ENCODE results near the gene ABHD1.

The ABHD1 gene

DNA sequence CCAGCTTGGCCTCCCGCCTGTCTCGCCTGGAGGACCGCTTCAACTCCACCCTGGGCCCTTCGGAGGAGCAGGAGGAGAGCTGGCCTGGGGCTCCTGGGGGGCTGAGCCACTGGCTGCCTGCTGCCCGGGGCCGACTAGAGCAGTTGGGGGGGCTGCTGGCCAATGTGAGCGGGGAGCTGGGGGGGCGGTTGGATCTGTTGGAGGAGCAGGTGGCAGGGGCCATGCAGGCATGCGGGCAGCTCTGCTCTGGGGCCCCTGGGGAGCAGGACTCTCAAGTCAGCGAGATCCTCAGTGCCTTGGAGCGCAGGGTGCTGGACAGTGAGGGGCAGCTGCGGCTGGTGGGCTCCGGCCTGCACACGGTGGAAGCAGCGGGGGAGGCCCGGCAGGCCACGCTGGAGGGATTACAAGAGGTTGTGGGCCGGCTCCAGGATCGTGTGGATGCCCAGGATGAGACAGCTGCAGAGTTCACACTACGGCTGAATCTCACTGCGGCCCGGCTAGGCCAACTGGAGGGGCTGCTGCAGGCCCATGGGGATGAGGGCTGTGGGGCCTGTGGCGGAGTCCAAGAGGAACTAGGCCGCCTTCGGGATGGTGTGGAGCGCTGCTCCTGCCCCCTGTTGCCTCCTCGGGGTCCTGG, 40.7 kb upstream of the ABHD1 start:
- Histone ChIP-seq H3K4me1 (ENCODE audit: insufficient read depth, low read length) (peaks cover 67% of the 10 kb centered on the region), H3K36me3 (ENCODE audit: insufficient read depth, low read length) (peaks cover 17% of the 10 kb centered on the region), H3K9ac (ENCODE audit: low read length) (no peak overlapping the region), H3K27ac (ENCODE audit: low read depth, low read length) (no peak overlapping the region), H3K27me3 (ENCODE audit: control insufficient read depth in 1 of 2, insufficient read depth in 2 of 2, low read length in 2 of 2) (no peaks in the 10 kb centered on the region), H3K4me3 (ENCODE audit: low read depth in 1 of 2, low read length in 2 of 2) (no peak overlapping the region), H3K9me3 (ENCODE audit: low read length) (no peaks in the 10 kb centered on the region)

DNA sequence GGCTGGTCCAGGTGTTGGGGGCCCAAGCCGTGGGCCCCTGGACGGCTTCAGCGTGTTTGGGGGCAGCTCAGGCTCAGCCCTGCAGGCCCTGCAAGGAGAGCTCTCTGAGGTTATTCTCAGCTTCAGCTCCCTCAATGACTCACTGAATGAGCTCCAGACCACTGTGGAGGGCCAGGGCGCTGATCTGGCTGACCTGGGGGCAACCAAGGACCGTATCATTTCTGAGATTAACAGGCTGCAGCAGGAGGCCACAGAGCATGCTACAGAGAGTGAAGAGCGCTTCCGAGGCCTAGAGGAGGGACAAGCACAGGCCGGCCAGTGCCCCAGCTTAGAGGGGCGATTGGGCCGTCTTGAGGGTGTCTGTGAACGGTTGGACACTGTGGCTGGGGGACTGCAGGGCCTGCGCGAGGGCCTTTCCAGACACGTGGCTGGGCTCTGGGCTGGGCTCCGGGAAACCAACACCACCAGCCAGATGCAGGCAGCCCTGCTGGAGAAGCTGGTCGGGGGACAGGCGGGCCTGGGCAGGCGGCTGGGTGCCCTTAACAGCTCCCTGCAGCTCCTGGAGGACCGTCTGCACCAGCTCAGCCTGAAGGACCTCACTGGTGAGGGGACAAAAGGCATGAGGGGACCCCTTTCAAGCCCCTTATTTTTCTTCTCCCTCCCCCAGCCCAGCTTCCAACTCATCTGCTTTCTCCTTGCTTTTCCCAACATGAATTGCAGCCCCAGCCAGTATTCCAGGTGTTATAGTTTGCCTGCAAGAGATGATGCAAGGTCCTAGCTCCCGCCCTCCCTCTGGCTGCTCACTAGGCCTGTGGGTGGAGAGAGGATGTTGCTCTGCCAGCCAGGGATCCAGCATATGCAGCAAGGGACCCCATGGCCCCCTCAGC, 40.0 kb upstream of the ABHD1 start:
- H3K27ac ChIP-seq (ENCODE audit: low read depth, low read length): no peak overlapping the region
- peaks cover 64% of the 10 kb centered on the region for H3K4me1 ChIP-seq (ENCODE audit: insufficient read depth, low read length)
- H3K9ac ChIP-seq (ENCODE audit: low read length): no peak overlapping the region
- H3K36me3 ChIP-seq (ENCODE audit: insufficient read depth, low read length): peaks cover 17% of the 10 kb centered on the region
- no peak overlapping the region for H3K4me3 ChIP-seq (ENCODE audit: low read depth in 1 of 2, low read length in 2 of 2)
- no peaks in the 10 kb centered on the region for H3K9me3 ChIP-seq (ENCODE audit: low read length)
- no peaks in the 10 kb centered on the region for H3K27me3 ChIP-seq (ENCODE audit: control insufficient read depth in 1 of 2, insufficient read depth in 2 of 2, low read length in 2 of 2)

DNA sequence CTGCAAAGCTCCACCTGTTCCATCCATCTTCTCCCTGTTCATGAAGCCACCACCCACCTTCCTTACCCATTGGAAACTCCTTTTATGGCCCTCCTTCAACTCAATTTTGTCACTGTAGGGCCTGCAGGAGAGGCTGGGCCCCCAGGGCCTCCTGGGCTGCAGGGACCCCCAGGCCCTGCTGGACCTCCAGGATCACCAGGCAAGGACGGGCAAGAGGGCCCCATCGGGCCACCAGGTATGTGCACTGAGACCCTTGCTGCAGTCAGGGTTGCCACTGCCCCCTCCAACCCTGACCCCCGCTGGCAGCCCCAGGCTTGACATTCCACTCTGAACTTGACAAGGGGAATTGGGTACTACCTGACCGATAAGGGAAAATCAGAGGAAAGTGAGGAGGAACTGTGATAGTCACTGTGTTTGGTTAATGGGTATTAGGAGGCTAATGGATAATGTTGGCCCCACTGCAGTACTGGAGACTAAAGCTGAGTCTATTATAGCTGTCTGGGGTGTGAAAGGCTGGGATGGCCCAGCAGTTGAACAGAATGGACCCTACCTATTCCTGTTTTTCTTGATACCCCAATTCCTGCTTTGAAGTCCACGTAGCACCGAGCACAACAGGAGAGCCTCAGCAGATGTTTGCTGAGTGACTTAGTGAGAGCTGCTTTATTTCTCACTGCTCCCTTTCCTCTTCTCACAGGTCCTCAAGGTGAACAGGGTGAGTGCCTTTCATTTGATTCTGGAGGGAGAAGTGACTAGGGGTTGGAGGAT, 39.1 kb upstream of the ABHD1 start:
- H3K4me1 ChIP-seq (ENCODE audit: insufficient read depth, low read length): peaks cover 64% of the 10 kb centered on the region
- no peak overlapping the region for H3K4me3 ChIP-seq (ENCODE audit: low read depth in 1 of 2, low read length in 2 of 2)

DNA sequence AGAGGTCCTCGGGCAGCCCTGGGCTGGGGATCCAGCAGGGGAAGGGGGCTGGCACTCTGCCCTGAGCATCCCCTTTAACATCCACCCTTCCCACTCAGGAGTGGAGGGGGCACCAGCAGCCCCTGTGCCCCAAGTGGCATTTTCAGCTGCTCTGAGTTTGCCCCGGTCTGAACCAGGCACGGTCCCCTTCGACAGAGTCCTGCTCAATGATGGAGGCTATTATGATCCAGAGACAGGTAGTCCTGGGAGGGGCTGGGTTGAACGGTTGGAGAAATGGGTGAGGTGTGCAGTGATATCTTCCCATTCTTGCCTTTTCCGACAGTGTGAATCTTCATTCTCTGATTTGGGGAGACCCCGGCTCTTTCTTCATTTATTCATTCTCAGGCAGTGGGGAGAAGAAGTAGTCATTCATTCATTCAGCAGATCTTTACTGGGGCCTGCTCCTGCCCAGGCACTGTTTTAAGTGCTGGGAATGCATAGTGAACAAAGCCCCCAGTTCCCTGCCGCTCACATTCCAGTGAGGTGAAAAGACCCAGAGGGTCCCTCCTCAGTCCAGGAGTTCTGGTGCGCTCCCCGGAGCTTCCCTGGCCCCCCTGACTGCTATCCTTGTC, 38.4 kb upstream of the ABHD1 start:
- peak overlapping the region; percentile 37 for H3K9ac ChIP-seq (ENCODE audit: low read length)
- H3K36me3 ChIP-seq (ENCODE audit: insufficient read depth, low read length): peaks cover 17% of the 10 kb centered on the region
- no peaks in the 10 kb centered on the region for H3K9me3 ChIP-seq (ENCODE audit: low read length)
- peaks cover 61% of the 10 kb centered on the region for H3K4me1 ChIP-seq (ENCODE audit: insufficient read depth, low read length)
- H3K27ac ChIP-seq (ENCODE audit: low read depth, low read length): peak overlapping the region; percentile 79
- peak overlapping the region; percentile 24 to 64 for H3K4me3 ChIP-seq (ENCODE audit: low read depth in 1 of 2, low read length in 2 of 2)
- H3K27me3 ChIP-seq (ENCODE audit: control insufficient read depth in 1 of 2, insufficient read depth in 2 of 2, low read length in 2 of 2): no peaks in the 10 kb centered on the region

More for the DNA sequence above, 39.1 kb upstream of the ABHD1 start:
- Histone ChIP-seq H3K9me3 (ENCODE audit: low read length) (no peaks in the 10 kb centered on the region), H3K27ac (ENCODE audit: low read depth, low read length) (peak overlapping the region; percentile 79), H3K27me3 (ENCODE audit: control insufficient read depth in 1 of 2, insufficient read depth in 2 of 2, low read length in 2 of 2) (no peaks in the 10 kb centered on the region), H3K36me3 (ENCODE audit: insufficient read depth, low read length) (peaks cover 17% of the 10 kb centered on the region), H3K9ac (ENCODE audit: low read length) (peak overlapping the region; percentile 37)

DNA sequence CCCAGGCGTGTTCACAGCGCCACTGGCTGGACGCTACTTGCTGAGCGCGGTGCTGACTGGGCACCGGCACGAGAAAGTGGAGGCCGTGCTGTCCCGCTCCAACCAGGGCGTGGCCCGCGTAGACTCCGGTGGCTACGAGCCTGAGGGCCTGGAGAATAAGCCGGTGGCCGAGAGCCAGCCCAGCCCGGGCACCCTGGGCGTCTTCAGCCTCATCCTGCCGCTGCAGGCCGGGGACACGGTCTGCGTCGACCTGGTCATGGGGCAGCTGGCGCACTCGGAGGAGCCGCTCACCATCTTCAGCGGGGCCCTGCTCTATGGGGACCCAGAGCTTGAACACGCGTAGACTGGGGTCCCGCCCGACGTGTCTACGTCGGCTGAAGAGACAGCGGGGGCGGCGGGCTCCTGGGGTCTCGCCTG, 37.9 kb upstream of the ABHD1 start:
- Histone ChIP-seq H3K4me1 (ENCODE audit: insufficient read depth, low read length) (peaks cover 56% of the 10 kb centered on the region), H3K27ac (ENCODE audit: low read depth, low read length) (peak overlapping the region; percentile 79), H3K27me3 (ENCODE audit: control insufficient read depth in 1 of 2, insufficient read depth in 2 of 2, low read length in 2 of 2) (no peaks in the 10 kb centered on the region), H3K4me3 (ENCODE audit: low read depth in 1 of 2, low read length in 2 of 2) (peak overlapping the region; percentile 24 to 64), H3K9me3 (ENCODE audit: low read length) (no peaks in the 10 kb centered on the region), H3K9ac (ENCODE audit: low read length) (peak overlapping the region; percentile 37), H3K36me3 (ENCODE audit: insufficient read depth, low read length) (peaks cover 17% of the 10 kb centered on the region)

DNA sequence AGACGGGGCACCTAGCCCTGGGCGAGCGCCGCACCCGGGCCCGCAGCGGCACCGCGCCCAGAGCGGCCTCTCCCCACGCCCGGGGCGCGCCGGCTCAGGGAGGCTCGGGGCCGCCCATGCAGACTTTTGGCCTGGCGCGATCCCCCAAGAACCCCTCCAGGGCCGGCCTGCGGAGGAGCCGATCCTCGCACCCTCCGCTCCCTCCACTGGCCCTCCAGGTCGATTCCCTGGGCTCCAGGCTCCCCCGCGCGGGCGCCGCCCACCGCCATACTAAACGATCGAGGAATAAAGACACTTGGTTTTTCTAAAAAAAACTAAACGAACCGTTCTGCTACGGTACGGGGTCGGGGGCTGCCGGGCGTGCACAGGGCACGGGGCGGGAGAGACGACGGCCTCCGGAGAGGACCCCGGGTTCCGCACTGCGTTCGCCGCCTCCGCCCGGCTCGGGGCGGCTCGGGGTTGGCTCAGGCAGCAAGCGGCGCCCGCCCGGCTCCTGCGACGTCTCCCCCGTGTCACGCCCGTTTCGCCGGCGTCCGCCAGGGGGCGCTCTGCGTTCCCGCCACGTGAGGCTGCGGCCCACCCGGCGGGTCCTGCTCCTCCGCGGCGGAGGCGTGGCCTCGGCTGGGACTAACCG, 37.4 kb upstream of the ABHD1 start:
- H3K4me3 ChIP-seq (ENCODE audit: low read depth in 1 of 2, low read length in 2 of 2): peak overlapping the region; percentile 24 to 64
- H3K4me1 ChIP-seq (ENCODE audit: insufficient read depth, low read length): peaks cover 54% of the 10 kb centered on the region
- H3K9me3 ChIP-seq (ENCODE audit: low read length): no peaks in the 10 kb centered on the region
- H3K27me3 ChIP-seq (ENCODE audit: control insufficient read depth in 1 of 2, insufficient read depth in 2 of 2, low read length in 2 of 2): no peaks in the 10 kb centered on the region
- peak overlapping the region; percentile 79 for H3K27ac ChIP-seq (ENCODE audit: low read depth, low read length)
- H3K36me3 ChIP-seq (ENCODE audit: insufficient read depth, low read length): peaks cover 17% of the 10 kb centered on the region
- H3K9ac ChIP-seq (ENCODE audit: low read length): no peak overlapping the region

DNA sequence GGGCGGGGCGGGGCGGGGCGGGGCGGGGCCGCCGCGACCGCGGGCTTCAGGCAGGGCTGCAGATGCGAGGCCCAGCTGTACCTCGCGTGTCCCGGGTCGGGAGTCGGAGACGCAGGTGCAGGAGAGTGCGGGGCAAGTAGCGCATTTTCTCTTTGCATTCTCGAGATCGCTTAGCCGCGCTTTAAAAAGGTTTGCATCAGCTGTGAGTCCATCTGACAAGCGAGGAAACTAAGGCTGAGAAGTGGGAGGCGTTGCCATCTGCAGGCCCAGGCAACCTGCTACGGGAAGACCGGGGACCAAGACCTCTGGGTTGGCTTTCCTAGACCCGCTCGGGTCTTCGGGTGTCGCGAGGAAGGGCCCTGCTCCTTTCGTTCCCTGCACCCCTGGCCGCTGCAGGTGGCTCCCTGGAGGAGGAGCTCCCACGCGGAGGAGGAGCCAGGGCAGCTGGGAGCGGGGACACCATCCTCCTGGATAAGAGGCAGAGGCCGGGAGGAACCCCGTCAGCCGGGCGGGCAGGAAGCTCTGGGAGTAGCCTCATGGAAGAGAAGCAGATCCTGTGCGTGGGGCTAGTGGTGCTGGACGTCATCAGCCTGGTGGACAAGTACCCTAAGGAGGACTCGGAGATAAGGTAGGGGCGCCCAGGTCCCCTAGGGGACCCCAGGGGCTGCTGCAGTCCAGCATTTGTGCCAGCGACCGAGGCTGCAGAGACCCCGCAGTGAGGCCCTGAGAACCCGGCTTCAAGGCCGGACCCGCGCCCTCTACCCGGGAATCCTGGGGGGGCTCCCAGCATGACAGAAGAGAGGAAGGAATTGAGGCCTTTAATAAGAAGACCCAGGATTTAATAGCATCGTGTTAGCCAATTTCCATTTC, 36.7 kb upstream of the ABHD1 start, which contains the start of gene KHK:
KHK (plus strand) TSS at position 49 of the 870 bp plus-strand sequence; CDS start at position 537, 488 bp downstream.
- Histone ChIP-seq H3K27me3 (ENCODE audit: control insufficient read depth in 1 of 2, insufficient read depth in 2 of 2, low read length in 2 of 2) (no peaks in the 10 kb centered on the region), H3K9me3 (ENCODE audit: low read length) (no peaks in the 10 kb centered on the region), H3K36me3 (ENCODE audit: insufficient read depth, low read length) (peaks cover 12% of the 10 kb centered on the region), H3K27ac (ENCODE audit: low read depth, low read length) (peak within 1 kb of the TSS; percentile 79), H3K9ac (ENCODE audit: low read length) (no peak within 1 kb of the TSS), H3K4me1 (ENCODE audit: insufficient read depth, low read length) (peaks cover 47% of the 10 kb centered on the region), H3K4me3 (ENCODE audit: low read depth in 1 of 2, low read length in 2 of 2) (peak within 1 kb of the TSS; percentile 58 to 91)

DNA sequence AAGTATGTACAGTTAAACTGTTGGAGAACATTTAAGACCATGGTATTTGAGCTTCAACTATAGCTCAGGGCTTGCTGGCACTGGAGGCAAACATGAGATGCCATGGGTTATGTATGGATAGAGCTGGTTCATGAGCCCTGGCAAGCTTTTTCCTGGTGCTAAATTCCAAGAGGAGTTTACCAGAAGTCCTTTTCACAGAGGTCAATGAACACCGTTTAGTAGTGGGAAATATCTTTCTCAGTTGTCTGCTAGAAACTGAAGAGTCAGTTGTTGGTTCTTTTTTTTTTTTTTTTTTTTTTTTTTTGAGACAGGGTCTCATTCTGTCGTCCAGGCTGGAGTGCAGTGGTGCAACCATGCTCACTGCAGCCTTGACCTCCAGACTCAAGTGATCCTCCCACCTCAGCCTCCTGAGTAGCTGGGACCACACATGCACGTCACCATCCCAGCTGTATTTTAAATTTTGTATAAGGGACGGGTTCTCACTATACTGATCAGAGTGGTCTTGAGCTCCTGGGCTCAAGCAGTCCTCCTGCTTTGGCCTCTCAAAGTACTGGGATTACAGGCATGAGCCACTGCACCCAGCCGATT, 35.7 kb upstream of the ABHD1 start:
- H3K27me3 ChIP-seq (ENCODE audit: control insufficient read depth in 1 of 2, insufficient read depth in 2 of 2, low read length in 2 of 2): no peaks in the 10 kb centered on the region
- no peaks in the 10 kb centered on the region for H3K9me3 ChIP-seq (ENCODE audit: low read length)
- peaks cover 37% of the 10 kb centered on the region for H3K4me1 ChIP-seq (ENCODE audit: insufficient read depth, low read length)
- H3K27ac ChIP-seq (ENCODE audit: low read depth, low read length): no peak overlapping the region
- H3K4me3 ChIP-seq (ENCODE audit: low read depth in 1 of 2, low read length in 2 of 2): no peak overlapping the region
- H3K9ac ChIP-seq (ENCODE audit: low read length): no peak overlapping the region
- H3K36me3 ChIP-seq (ENCODE audit: insufficient read depth, low read length): peaks cover 6% of the 10 kb centered on the region

DNA sequence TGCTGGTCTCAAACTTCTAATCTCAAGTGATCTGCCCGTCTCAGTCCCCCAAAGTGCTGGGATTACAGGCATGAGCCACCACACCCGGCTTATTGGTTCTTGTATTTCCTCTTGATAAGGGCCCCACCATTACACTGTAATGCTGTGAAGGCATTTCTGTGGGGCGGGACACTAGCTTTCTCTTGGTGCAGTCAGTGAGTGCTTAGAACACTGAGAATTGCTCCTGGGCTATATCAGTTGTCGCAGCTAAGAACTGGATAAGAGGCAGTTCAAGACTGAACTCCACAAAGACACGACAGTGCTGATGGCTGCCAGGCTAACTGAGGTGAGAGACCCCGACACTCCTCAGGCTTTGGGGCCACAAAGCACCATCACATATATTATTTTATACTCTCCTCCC, 35.0 kb upstream of the ABHD1 start:
- Histone ChIP-seq H3K4me3 (ENCODE audit: low read depth in 1 of 2, low read length in 2 of 2) (no peak overlapping the region), H3K9ac (ENCODE audit: low read length) (no peak overlapping the region)

More for the DNA sequence above, 35.0 kb upstream of the ABHD1 start:
- Histone ChIP-seq H3K9me3 (ENCODE audit: low read length) (no peaks in the 10 kb centered on the region), H3K4me1 (ENCODE audit: insufficient read depth, low read length) (peaks cover 30% of the 10 kb centered on the region), H3K36me3 (ENCODE audit: insufficient read depth, low read length) (no peaks in the 10 kb centered on the region), H3K27me3 (ENCODE audit: control insufficient read depth in 1 of 2, insufficient read depth in 2 of 2, low read length in 2 of 2) (no peaks in the 10 kb centered on the region), H3K27ac (ENCODE audit: low read depth, low read length) (no peak overlapping the region)
